Measurements from ENCODE around the gene KIF18A. TPM values are rescaled to one million over a fixed set of nuclear protein-coding genes. Genes with fewer than 3 reads are reported as not detected.
"Not testable (repeated sequence)": the region's sequence is repeated elsewhere in the genome, so short reads cannot be mapped to it uniquely, and the experiment has no call there.

The KIF18A gene
- total RNA-seq, 1 donor: 25.0 TPM

- H3K4me3 ChIP-seq (ENCODE audit: low read depth, low read length): peak overlapping the region; percentile 83
- no peak for DNase-seq (ENCODE audit: low read depth)
- TF ChIP-seq CTCF (IDR thresholded peaks at IDR 0.05; ENCODE audit: insufficient read depth, low read depth, low read length): no peak
These were observed 686 bp downstream of the KIF18A start for GRCh38 chr11:28107191-28107749.

GRCh38 chr11:28106353-28107043 lies 1.5 kb downstream of the KIF18A start:
- no peak for DNase-seq (ENCODE audit: low read depth)
- H3K4me3 ChIP-seq (ENCODE audit: low read depth, low read length): peak overlapping the region; percentile 83
- no peak for TF ChIP-seq CTCF (IDR thresholded peaks at IDR 0.05; ENCODE audit: insufficient read depth, low read depth, low read length)

GRCh38 chr11:28105869-28106268 lies 2.1 kb downstream of the KIF18A start:
- TF ChIP-seq CTCF (IDR thresholded peaks at IDR 0.05; ENCODE audit: insufficient read depth, low read depth, low read length): no peak
- DNase-seq (ENCODE audit: low read depth): no peak
- H3K4me3 ChIP-seq (ENCODE audit: low read depth, low read length): peak overlapping the region; percentile 83

- no peak for DNase-seq (ENCODE audit: low read depth)
- no peak overlapping the region for H3K4me3 ChIP-seq (ENCODE audit: low read depth, low read length)
- no peak for TF ChIP-seq CTCF (IDR thresholded peaks at IDR 0.05; ENCODE audit: insufficient read depth, low read depth, low read length)
These were observed 3.0 kb downstream of the KIF18A start for GRCh38 chr11:28104984-28105383.

GRCh38 chr11:28104425-28104824 lies 3.5 kb downstream of the KIF18A start:
- no peak for DNase-seq (ENCODE audit: low read depth)
- no peak for TF ChIP-seq CTCF (IDR thresholded peaks at IDR 0.05; ENCODE audit: insufficient read depth, low read depth, low read length)
- H3K4me3 ChIP-seq (ENCODE audit: low read depth, low read length): no peak overlapping the region

GRCh38 chr11:28102300-28102699 lies 5.7 kb downstream of the KIF18A start:
- H3K4me3 ChIP-seq (ENCODE audit: low read depth, low read length); DNase-seq (ENCODE audit: low read depth): not testable (repeated sequence)

- DNase-seq (ENCODE audit: low read depth): no peak
- TF ChIP-seq CTCF (IDR thresholded peaks at IDR 0.05; ENCODE audit: insufficient read depth, low read depth, low read length): no peak
- H3K4me3 ChIP-seq (ENCODE audit: low read depth, low read length): no peak overlapping the region
These were observed 7.3 kb downstream of the KIF18A start for GRCh38 chr11:28100665-28101064.
